ENCODE results near the gene VPS13C. TPM values are rescaled to one million over a fixed set of nuclear protein-coding genes. Genes with fewer than 3 reads are reported as not detected.

The VPS13C gene
- total and polyA plus RNA-seq, 5 donors from 2014 or later: 11.2 to 150 (median 14.3) TPM

DNA sequence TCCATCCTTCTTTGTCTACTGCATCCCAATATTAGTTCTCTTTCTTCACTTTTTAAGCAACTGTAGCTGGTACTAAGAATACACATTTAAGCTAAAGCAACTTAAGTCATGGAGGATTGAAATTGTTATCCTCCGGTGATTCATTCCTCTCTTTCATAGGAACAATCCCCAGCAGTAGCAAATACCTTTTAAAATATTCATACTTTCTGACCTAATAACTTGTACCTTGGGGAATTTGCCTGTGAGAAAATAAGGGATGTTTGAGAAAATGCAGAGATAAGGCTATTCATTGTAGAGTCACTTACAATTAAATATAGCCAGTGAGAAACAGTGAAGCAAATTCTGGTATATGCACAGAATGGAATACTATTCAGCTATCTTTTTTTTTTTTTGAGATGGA, 66.0 kb downstream of the VPS13C start:
- peaks cover 45% of the 10 kb centered on the region for H3K36me3 ChIP-seq (ENCODE audit: control insufficient read depth, insufficient read depth, low read length)
- H3K4me3 ChIP-seq (ENCODE audit: low read depth, low read length): no peak overlapping the region
- DNase-seq (no peak), ATAC-seq (ENCODE audit: low read depth in 2 of 2) (no peak)
- Mint-ChIP-seq H3K9me3 (peaks cover 0 to 2% (median 0%) of the 10 kb centered on the region in 7 donors), H3K4me1 (peaks cover 7 to 37% (median 15%) of the 10 kb centered on the region in 4 donors), H3K27ac (peak overlapping the region in 1 of 3 donors; percentile 32), H3K36me3 (peaks cover 47% of the 10 kb centered on the region), H3K4me3 (no peak overlapping the region), H3K27me3 (no peaks in the 10 kb centered on the region)
- no peaks in the 10 kb centered on the region for H3K27me3 ChIP-seq (ENCODE audit: control insufficient read depth, insufficient read depth, low read length)
- no peaks in the 10 kb centered on the region for H3K9me3 ChIP-seq (ENCODE audit: control insufficient read depth in 2 of 2, low read length in 2 of 2)
- no peak overlapping the region for H3K27ac ChIP-seq (ENCODE audit: insufficient read depth, low read length, poor library complexity, severe bottlenecking)
- no peaks in the 10 kb centered on the region for H3K4me1 ChIP-seq (ENCODE audit: control insufficient read depth, insufficient read depth, low read length, poor library complexity, severe bottlenecking)

DNA sequence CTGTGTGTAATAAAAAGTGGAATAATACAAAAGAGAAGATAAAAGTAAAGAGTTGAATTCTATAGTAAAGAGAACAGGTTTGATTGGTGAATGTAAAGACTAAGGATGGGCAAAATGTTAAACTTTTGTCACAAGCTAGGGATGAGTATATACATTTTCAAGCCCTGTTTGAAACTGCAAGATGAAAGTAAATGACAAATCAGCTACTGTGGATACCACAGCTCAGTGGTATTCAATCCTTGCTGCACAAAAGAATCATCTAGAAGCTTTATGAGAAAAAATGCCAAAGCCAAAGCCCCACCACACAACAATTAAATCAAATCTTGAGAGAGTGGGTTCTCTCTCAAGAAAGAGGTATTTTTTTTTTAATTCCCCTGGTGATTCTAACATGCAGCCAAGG, 67.7 kb downstream of the VPS13C start:
- H3K4me1 ChIP-seq (ENCODE audit: control insufficient read depth, insufficient read depth, low read length, poor library complexity, severe bottlenecking): no peaks in the 10 kb centered on the region
- no peak overlapping the region for H3K4me3 ChIP-seq (ENCODE audit: low read depth, low read length)
- Mint-ChIP-seq H3K4me3 (no peak overlapping the region), H3K27ac (peak overlapping the region in 1 of 3 donors; percentile 40), H3K27me3 (no peaks in the 10 kb centered on the region), H3K36me3 (peaks cover 52% of the 10 kb centered on the region), H3K9me3 (peaks cover 0 to 9% (median 0%) of the 10 kb centered on the region in 7 donors), H3K4me1 (peaks cover 2 to 31% (median 10%) of the 10 kb centered on the region in 4 donors)
- H3K36me3 ChIP-seq (ENCODE audit: control insufficient read depth, insufficient read depth, low read length): peaks cover 59% of the 10 kb centered on the region
- no peaks in the 10 kb centered on the region for H3K9me3 ChIP-seq (ENCODE audit: control insufficient read depth in 2 of 2, low read length in 2 of 2)
- no peaks in the 10 kb centered on the region for H3K27me3 ChIP-seq (ENCODE audit: control insufficient read depth, insufficient read depth, low read length)
- DNase-seq: no peak
- no peak for ATAC-seq (ENCODE audit: low read depth in 2 of 2)
- no peak overlapping the region for H3K27ac ChIP-seq (ENCODE audit: insufficient read depth, low read length, poor library complexity, severe bottlenecking)

DNA sequence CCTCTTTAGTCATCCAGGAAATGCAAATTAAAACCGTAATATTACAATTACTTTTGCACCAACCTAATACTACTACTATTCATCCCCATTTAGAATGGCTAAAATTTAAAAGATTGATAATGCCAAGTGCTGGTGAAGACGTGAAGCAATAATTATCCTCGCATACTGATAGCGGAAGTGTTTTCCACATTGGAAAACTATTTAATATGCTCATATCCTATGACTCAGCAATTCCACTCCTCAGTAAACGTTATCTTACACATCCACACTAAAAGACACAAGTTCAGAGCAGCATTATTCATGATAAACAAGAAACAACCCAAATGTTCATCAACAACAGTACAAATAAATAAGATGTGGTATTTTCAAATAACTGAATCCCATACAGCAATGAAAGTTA, 70.6 kb downstream of the VPS13C start:
- peaks cover 43% of the 10 kb centered on the region for H3K36me3 Mint-ChIP-seq
- peaks cover 48% of the 10 kb centered on the region for H3K36me3 ChIP-seq (ENCODE audit: control insufficient read depth, insufficient read depth, low read length)

DNA sequence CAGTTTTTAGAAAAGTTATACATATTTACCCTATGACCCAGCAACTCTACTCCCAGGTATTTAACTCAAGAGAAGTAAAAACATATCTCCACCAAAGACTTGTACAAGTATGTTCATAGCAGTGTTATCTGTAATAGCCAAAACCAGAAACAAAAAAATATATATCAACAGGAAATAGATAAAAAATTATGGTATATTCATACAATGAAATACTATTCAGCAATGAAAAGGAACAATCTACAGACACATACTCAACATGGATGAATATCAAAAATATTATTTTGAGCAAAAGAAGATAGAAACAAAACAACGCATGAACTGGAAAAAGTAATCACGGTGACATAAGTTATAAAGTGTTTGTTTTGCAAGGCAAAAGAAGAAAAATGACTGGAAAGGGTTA, 72.4 kb downstream of the VPS13C start:
- no peak for ATAC-seq (ENCODE audit: low read depth in 2 of 2)
- no peaks in the 10 kb centered on the region for H3K4me1 ChIP-seq (ENCODE audit: control insufficient read depth, insufficient read depth, low read length, poor library complexity, severe bottlenecking)
- H3K27ac Mint-ChIP-seq: peak overlapping the region in 1 of 3 donors; percentile 61
- peaks cover 47% of the 10 kb centered on the region for H3K36me3 Mint-ChIP-seq
- no peak overlapping the region for H3K4me3 ChIP-seq (ENCODE audit: low read depth, low read length)
- peaks cover 0 to 12% (median 0%) of the 10 kb centered on the region in 7 donors for H3K9me3 Mint-ChIP-seq
- H3K4me1 Mint-ChIP-seq: peaks cover 0 to 41% (median 11%) of the 10 kb centered on the region in 4 donors
- H3K27ac ChIP-seq (ENCODE audit: insufficient read depth, low read length, poor library complexity, severe bottlenecking): no peak overlapping the region
- DNase-seq: no peak
- no peaks in the 10 kb centered on the region for H3K27me3 ChIP-seq (ENCODE audit: control insufficient read depth, insufficient read depth, low read length)
- H3K9me3 ChIP-seq (ENCODE audit: control insufficient read depth in 2 of 2, low read length in 2 of 2): no peaks in the 10 kb centered on the region
- H3K27me3 Mint-ChIP-seq: no peaks in the 10 kb centered on the region
- peaks cover 65% of the 10 kb centered on the region for H3K36me3 ChIP-seq (ENCODE audit: control insufficient read depth, insufficient read depth, low read length)
- H3K4me3 Mint-ChIP-seq: no peak overlapping the region

More for the DNA sequence above, 70.6 kb downstream of the VPS13C start:
- H3K27me3 ChIP-seq (ENCODE audit: control insufficient read depth, insufficient read depth, low read length): no peaks in the 10 kb centered on the region
- ATAC-seq (ENCODE audit: low read depth in 2 of 2): no peak
- Mint-ChIP-seq H3K9me3 (peaks cover 0 to 12% (median 0%) of the 10 kb centered on the region in 7 donors), H3K27me3 (no peaks in the 10 kb centered on the region), H3K4me1 (peaks cover 0 to 42% (median 11%) of the 10 kb centered on the region in 4 donors), H3K4me3 (no peak overlapping the region), H3K27ac (no peak overlapping the region)
- no peaks in the 10 kb centered on the region for H3K4me1 ChIP-seq (ENCODE audit: control insufficient read depth, insufficient read depth, low read length, poor library complexity, severe bottlenecking)
- no peak overlapping the region for H3K27ac ChIP-seq (ENCODE audit: insufficient read depth, low read length, poor library complexity, severe bottlenecking)
- no peak for DNase-seq
- H3K4me3 ChIP-seq (ENCODE audit: low read depth, low read length): no peak overlapping the region
- H3K9me3 ChIP-seq (ENCODE audit: control insufficient read depth in 2 of 2, low read length in 2 of 2): no peaks in the 10 kb centered on the region

DNA sequence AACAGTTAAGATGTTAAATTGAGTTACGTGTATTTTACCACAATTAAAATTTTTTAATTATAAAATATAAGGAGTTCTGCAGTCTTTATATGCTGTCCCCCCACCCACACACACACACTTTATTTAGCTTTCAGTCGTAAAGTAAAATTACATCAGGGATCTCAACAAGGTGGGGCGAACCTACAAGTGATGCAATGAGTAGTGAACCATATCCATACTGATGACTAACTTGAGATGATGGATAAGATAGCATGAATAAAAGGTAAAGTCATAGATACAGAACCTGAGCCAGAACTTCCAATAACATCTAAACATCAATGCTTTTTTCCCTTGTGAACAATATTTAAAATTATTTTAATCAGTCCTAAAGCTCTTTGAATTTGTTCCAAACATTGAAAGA, 77.2 kb downstream of the VPS13C start:
- H3K4me1 ChIP-seq (ENCODE audit: control insufficient read depth, insufficient read depth, low read length, poor library complexity, severe bottlenecking): no peaks in the 10 kb centered on the region
- DNase-seq (no peak), ATAC-seq (ENCODE audit: low read depth in 2 of 2) (no peak)
- H3K36me3 ChIP-seq (ENCODE audit: control insufficient read depth, insufficient read depth, low read length): peaks cover 69% of the 10 kb centered on the region
- Mint-ChIP-seq H3K27me3 (no peaks in the 10 kb centered on the region), H3K4me3 (no peak overlapping the region), H3K4me1 (peaks cover 0 to 21% (median 11%) of the 10 kb centered on the region in 4 donors), H3K36me3 (peaks cover 58% of the 10 kb centered on the region), H3K27ac (no peak overlapping the region), H3K9me3 (peaks cover 0 to 9% (median 0%) of the 10 kb centered on the region in 7 donors)
- H3K27me3 ChIP-seq (ENCODE audit: control insufficient read depth, insufficient read depth, low read length): no peaks in the 10 kb centered on the region
- H3K27ac ChIP-seq (ENCODE audit: insufficient read depth, low read length, poor library complexity, severe bottlenecking): no peak overlapping the region
- no peaks in the 10 kb centered on the region for H3K9me3 ChIP-seq (ENCODE audit: control insufficient read depth in 2 of 2, low read length in 2 of 2)
- no peak overlapping the region for H3K4me3 ChIP-seq (ENCODE audit: low read depth, low read length)

DNA sequence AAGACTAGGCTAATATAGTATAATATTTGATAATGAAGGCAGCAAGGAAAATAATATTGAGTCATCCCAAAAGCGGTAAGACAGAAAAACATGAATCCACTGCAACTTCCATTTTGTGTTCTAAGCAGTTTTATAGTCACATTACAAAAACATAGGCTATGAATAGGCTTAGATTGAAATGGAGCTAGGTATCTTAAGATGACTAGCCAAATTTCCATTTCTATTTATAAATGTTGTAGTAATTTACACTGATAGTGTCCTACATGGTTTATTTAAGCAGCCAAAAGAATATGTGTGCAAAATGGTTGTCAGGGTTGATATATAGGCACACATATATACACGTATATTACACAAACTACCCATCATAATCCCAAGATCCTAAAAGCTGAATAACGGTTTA, 82.0 kb downstream of the VPS13C start:
- ATAC-seq (ENCODE audit: low read depth in 2 of 2) (no peak), DNase-seq (no peak)
- no peaks in the 10 kb centered on the region for H3K27me3 Mint-ChIP-seq
- H3K4me1 Mint-ChIP-seq: peaks cover 13 to 21% (median 16%) of the 10 kb centered on the region in 4 donors
- H3K4me1 ChIP-seq (ENCODE audit: control insufficient read depth, insufficient read depth, low read length, poor library complexity, severe bottlenecking): no peaks in the 10 kb centered on the region
- H3K36me3 ChIP-seq (ENCODE audit: control insufficient read depth, insufficient read depth, low read length): peaks cover 63% of the 10 kb centered on the region
- H3K36me3 Mint-ChIP-seq: peaks cover 48% of the 10 kb centered on the region
- no peaks in the 10 kb centered on the region for H3K9me3 ChIP-seq (ENCODE audit: control insufficient read depth in 2 of 2, low read length in 2 of 2)
- no peak overlapping the region for H3K27ac ChIP-seq (ENCODE audit: insufficient read depth, low read length, poor library complexity, severe bottlenecking)
- no peak overlapping the region for H3K4me3 Mint-ChIP-seq
- H3K4me3 ChIP-seq (ENCODE audit: low read depth, low read length): no peak overlapping the region
- H3K9me3 Mint-ChIP-seq: no peaks in the 10 kb centered on the region
- H3K27me3 ChIP-seq (ENCODE audit: control insufficient read depth, insufficient read depth, low read length): no peaks in the 10 kb centered on the region
- H3K27ac Mint-ChIP-seq: no peak overlapping the region

DNA sequence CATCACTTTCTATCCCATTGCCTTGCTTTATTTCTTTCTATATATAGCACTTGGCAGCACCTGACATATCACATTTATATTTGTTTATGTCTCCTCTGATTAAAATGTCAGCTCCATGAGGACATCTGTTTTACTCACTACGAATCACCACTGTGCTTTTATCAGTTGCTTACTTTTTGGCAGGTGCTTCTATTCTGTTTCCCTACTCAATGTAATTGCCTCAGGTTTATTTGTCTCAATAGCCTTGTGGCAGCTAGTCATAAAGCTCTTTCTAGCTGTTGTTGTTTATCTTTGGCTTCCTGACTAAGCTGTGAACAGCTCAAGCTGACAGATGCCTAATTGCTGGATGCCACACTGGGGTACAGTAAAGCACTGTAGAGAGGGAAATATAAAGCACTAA, 85.5 kb downstream of the VPS13C start:
- Mint-ChIP-seq H3K9me3 (no peaks in the 10 kb centered on the region), H3K36me3 (peaks cover 56% of the 10 kb centered on the region), H3K27me3 (no peaks in the 10 kb centered on the region), H3K4me1 (peaks cover 13 to 20% (median 18%) of the 10 kb centered on the region in 4 donors), H3K4me3 (no peak overlapping the region), H3K27ac (peak overlapping the region in 1 of 3 donors; percentile 33)
- H3K4me3 ChIP-seq (ENCODE audit: low read depth, low read length): no peak overlapping the region
- H3K36me3 ChIP-seq (ENCODE audit: control insufficient read depth, insufficient read depth, low read length): peaks cover 66% of the 10 kb centered on the region
- ATAC-seq (ENCODE audit: low read depth in 2 of 2): no peak
- no peak overlapping the region for H3K27ac ChIP-seq (ENCODE audit: insufficient read depth, low read length, poor library complexity, severe bottlenecking)
- H3K4me1 ChIP-seq (ENCODE audit: control insufficient read depth, insufficient read depth, low read length, poor library complexity, severe bottlenecking): no peaks in the 10 kb centered on the region
- no peaks in the 10 kb centered on the region for H3K27me3 ChIP-seq (ENCODE audit: control insufficient read depth, insufficient read depth, low read length)
- no peak for DNase-seq
- H3K9me3 ChIP-seq (ENCODE audit: control insufficient read depth in 2 of 2, low read length in 2 of 2): no peaks in the 10 kb centered on the region

GRCh38 chr15:61974118-61974517, 86.1 kb downstream of the VPS13C start:
- H3K36me3 ChIP-seq (ENCODE audit: control insufficient read depth, insufficient read depth, low read length): peaks cover 66% of the 10 kb centered on the region
- H3K27ac ChIP-seq (ENCODE audit: insufficient read depth, low read length, poor library complexity, severe bottlenecking): no peak overlapping the region
- H3K9me3 ChIP-seq (ENCODE audit: control insufficient read depth in 2 of 2, low read length in 2 of 2): no peaks in the 10 kb centered on the region
- no peak overlapping the region for H3K4me3 ChIP-seq (ENCODE audit: low read depth, low read length)
- Mint-ChIP-seq H3K4me3 (no peak overlapping the region), H3K36me3 (peaks cover 50% of the 10 kb centered on the region), H3K27ac (peak overlapping the region in 2 of 3 donors; percentile 33 to 71), H3K27me3 (no peaks in the 10 kb centered on the region), H3K9me3 (no peaks in the 10 kb centered on the region), H3K4me1 (peaks cover 13 to 20% (median 18%) of the 10 kb centered on the region in 4 donors)
- ATAC-seq (ENCODE audit: low read depth in 2 of 2) (no peak), DNase-seq (no peak)
- H3K27me3 ChIP-seq (ENCODE audit: control insufficient read depth, insufficient read depth, low read length): no peaks in the 10 kb centered on the region
- H3K4me1 ChIP-seq (ENCODE audit: control insufficient read depth, insufficient read depth, low read length, poor library complexity, severe bottlenecking): no peaks in the 10 kb centered on the region

Measured in CD4-positive, CD25-positive, alpha-beta regulatory T cell (primary cell).